Stimulated activated CD4-positive, alpha-beta T cell treated with anti-CD3 and anti-CD28 coated beads, Interleukin-1b, Interleukin-23, amount 100 ng/mL, for 48 hours (primary cell): ENCODE measurements around the gene OR2A12.
"Not testable (repeated sequence)": the region's sequence is repeated elsewhere in the genome, so short reads cannot be mapped to it uniquely, and the experiment has no call there.

Experiments
- DNase-seq: peaks from one replicate; pipeline ENCODE4 v3.0.0-alpha.2; 2020

Gene OR2A12, protein sequence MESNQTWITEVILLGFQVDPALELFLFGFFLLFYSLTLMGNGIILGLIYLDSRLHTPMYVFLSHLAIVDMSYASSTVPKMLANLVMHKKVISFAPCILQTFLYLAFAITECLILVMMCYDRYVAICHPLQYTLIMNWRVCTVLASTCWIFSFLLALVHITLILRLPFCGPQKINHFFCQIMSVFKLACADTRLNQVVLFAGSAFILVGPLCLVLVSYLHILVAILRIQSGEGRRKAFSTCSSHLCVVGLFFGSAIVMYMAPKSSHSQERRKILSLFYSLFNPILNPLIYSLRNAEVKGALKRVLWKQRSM

DNA sequence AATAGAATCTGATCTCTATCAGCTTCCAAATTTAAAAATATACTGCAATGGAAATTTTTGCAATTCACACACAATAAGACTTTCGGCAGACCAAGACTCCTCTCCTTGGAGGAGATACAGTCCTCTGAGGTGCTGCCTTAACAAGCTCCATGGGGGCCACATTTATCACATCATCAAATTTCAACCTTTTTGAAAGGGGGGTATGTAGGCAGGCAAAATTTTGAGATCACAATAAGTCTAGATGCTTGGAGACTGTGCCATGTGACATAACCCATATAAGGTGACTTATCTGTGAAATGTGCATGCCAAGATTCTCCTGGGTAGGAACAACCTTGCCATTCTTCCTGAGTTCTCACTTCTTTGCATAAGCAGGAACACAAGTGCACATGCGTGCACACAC, at the start of gene OR2A12:
TSS of gene OR2A12 (plus strand) at position 301 of the 400 bp plus-strand sequence. CDS start 8,830 bp downstream, outside the sequence.
- DNase-seq = no peak

GRCh38 chr7:144036302-144036885, 49.7 kb upstream of the OR2A12 start:
- no peak for DNase-seq

DNA sequence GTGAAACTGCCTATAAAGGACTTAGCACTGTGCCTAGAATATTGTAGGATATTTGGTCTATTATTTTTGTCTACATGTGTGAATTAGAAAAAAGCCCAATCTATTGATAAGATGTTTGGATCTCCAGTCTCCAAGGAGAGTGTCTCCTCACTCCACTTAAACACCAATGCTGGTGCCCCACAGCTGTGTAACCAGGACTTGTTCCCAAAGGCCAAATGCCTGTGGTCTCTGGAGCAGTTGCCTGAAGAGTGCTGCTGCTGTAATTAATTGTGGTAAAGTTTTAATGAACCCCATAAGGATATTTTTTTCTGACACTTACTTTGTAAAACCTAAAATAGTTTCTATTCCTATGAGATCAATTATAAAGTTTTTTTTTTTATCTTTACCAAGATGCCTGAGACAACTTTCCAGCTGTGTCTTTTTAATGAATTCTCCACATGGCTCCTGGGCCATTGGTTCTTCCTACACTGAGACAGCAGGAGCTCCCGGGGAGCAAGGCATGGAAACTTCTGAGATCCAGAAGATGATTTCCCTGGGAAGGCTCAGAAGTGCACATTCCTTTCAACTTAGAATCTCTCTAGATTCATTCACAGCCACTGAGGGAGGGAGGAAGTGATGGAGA, 48.6 kb upstream of the OR2A12 start:
- no peak for DNase-seq

- no peak for DNase-seq
Measured at GRCh38 chr7:144038887-144039286, 47.2 kb upstream of the OR2A12 start.

GRCh38 chr7:144048648-144049047, 37.4 kb upstream of the OR2A12 start, which contains the start of gene OR2A5:
Gene OR2A5 (plus strand): TSS chr7:144048948. CDS start chr7:144050402, 1,454 bp downstream.
- no peak for DNase-seq

DNA sequence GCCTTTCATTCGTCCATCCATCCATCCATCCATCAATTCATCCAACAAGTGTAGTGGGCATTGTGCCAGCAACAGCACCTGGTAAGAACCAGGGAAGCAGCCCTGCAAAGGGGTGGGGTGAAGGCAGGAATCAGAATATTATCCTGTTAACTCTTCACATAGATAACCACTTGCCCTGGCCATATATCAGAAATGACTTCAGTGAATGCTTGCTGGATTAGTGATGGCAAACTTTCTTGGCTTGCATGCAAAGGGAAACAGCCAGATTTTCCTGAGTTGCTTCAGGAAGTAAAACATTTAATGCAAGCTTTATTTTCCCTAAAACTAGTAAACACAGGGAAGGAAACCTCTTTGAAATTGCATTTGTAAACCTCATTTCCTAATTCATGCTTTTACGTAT, 36.6 kb upstream of the OR2A12 start:
- DNase-seq = no peak

- no peak for DNase-seq
Measured at GRCh38 chr7:144050093-144050492, 36.0 kb upstream of the OR2A12 start.

- DNase-seq = not testable (repeated sequence)
Measured at GRCh38 chr7:144050884-144051283, 35.2 kb upstream of the OR2A12 start.

GRCh38 chr7:144057954-144058353, 28.1 kb upstream of the OR2A12 start:
- no peak for DNase-seq

- no peak for DNase-seq
Measured at GRCh38 chr7:144063710-144064109, 22.4 kb upstream of the OR2A12 start.

GRCh38 chr7:144069511-144069910, 16.6 kb upstream of the OR2A12 start, which contains the start of gene OR2A25:
Gene OR2A25 (plus strand): TSS chr7:144069811. CDS start chr7:144074220, 4,409 bp downstream.
- DNase-seq = no peak

GRCh38 chr7:144069953-144070352, 16.1 kb upstream of the OR2A12 start:
- DNase-seq = no peak

- no peak for DNase-seq
Measured at GRCh38 chr7:144074374-144074773, 11.7 kb upstream of the OR2A12 start.

- no peak for DNase-seq
Measured at GRCh38 chr7:144086730-144087129, 652 bp downstream of the OR2A12 start.

DNA sequence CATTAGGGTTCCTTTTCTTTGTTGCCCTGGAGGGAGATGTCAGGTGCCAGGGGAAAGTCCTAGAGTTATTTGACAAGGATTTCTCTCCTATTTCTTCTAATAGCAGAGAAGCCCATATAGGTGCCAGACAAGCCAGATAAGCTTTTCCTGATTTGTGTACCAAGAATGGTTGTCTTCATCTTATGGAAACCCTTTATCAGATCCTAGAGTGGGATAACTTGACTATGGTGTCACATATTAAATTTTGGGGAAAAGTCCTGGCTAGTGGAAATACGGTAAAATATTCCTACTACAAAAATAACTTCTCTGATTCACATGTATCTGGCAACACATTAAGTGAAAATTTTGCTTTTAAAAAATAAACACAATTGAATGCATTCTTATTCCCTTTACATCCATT, 1.2 kb downstream of the OR2A12 start:
- DNase-seq = no peak

- no peak for DNase-seq
Measured at GRCh38 chr7:144090667-144091066, 4.6 kb downstream of the OR2A12 start.

GRCh38 chr7:144098776-144099175, 12.7 kb downstream of the OR2A12 start:
- DNase-seq = no peak

- DNase-seq = no peak
Measured at GRCh38 chr7:144100607-144101006, 14.5 kb downstream of the OR2A12 start.

DNA sequence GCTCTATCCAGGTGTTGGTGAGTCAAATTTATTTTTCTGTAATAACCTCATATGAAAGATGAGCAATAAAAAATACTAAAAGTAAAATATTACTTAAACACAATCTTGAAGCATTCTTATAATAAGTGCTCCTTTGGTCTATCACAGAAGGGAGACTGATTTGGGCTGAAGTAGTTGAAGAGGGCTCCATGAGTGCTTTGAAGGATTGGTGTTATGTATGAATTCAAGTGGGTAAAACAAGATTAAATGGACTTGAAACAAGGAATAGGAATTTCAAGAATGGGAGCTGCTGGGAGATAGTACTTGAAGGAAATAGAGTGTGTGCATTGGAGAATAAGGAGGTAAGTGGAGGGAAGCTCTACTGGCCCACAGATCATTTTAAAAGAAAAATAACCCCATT, 16.0 kb downstream of the OR2A12 start:
- no peak for DNase-seq

DNA sequence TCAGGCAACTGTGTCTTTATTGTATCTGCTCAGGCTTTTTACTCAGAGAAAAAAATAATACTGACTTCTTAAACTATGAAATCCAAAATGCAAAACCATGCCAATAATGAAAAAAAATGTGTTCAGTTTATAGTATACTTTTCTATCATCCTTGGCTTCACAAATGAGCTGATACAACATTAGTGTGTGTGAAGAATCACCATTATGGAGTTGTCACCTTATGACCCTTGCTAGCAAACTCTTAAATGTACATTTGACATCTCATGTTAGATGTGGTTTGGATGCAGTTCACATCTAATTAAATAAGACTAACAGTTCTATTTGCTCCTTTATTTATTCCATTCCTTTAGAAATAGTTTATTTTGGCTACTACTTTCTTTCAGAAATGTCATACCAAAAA, 19.1 kb downstream of the OR2A12 start:
- DNase-seq = no peak

GRCh38 chr7:144109283-144109682, 23.2 kb downstream of the OR2A12 start, which contains the start of gene OR2A2:
Gene OR2A2 (plus strand): TSS chr7:144109583. CDS start chr7:144109583, 0 bp downstream.
- DNase-seq = no peak

DNA sequence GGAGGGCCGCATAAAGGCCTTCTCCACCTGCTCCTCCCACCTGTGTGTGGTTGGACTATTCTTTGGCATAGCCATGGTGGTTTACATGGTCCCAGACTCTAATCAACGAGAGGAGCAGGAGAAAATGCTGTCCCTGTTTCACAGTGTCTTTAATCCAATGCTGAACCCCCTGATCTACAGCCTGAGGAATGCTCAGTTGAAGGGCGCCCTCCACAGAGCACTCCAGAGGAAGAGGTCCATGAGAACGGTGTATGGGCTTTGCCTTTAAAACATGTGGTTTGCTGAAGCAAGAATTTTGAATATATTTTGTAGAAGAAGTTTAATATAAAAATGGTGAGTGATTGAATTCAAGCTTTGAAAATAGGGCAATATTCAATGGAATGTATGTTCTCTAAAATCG, 24.2 kb downstream of the OR2A12 start:
- DNase-seq = no peak

- DNase-seq = no peak
Measured at GRCh38 chr7:144113651-144114050, 27.6 kb downstream of the OR2A12 start.

DNA sequence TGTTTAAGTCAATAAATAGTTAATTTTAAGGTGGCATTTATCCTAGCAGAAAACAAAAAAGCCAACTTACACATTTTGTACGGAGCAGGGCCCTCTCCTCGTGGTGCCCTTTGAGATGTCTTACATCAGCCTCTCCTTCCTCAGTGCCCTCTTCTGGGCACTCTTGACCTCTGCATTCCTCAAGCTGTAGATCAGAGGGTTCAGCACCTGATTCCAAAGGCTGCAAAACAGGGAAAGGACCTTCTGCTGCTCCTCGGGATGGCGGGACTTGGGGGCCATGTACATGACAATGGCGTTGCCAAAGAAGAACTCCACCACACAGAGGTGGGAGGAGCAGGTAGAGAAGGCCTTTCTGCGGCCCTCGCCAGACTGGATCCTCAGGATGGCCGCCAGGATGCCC, 32.3 kb downstream of the OR2A12 start:
- DNase-seq = no peak
